H1 (cell line): Measurements from ENCODE around the gene EXOSC6. TPM values are rescaled to one million over a fixed set of nuclear protein-coding genes. Genes with fewer than 3 reads are reported as not detected.

Experiments
- CTCF ChIA-PET: fragments of 300-600 bp; sonication (Branson Sonifier 250); formaldehyde crosslinking; loops from one replicate; lab custom pipeline; 2021; ENCODE audit not compliant: partially characterized antibody; lab: Charles Lee
- POLR2A ChIA-PET: fragments of 300-600 bp; sonication (Branson Sonifier 250); formaldehyde crosslinking; loops from one replicate; lab custom pipeline; 2021; ENCODE audit warnings: inconsistent platforms; ENCODE audit not compliant: partially characterized antibody; lab: Charles Lee
- DNase-seq, 2 experiments: peaks; one replicate each; pipeline versions ENCODE4 v3.0.0 to v3.0.0-alpha.2; 2010 to 2022; ENCODE audit warnings: low spot score in 2 of 2, low read depth in 1 of 2, mixed read lengths in 1 of 2
- FAIRE-seq: peaks from 2 replicates; lab custom pipeline; 2011; peaks lifted over from hg19 to GRCh38; lab: Jason Lieb, UNC
- H2AFZ ChIP-seq: 2 replicates; pipeline ENCODE4 v1.8.1; 2012; ENCODE audit warnings: low read length, inconsistent platforms
- H2AK5ac ChIP-seq: 2 replicates; pipeline ENCODE4 v1.6.1; 2013; ENCODE audit warnings: low read depth, low read length
- H2BK120ac ChIP-seq: replicated peaks from 2 replicates; pipeline ENCODE3; 2013; ENCODE audit warnings: low read depth, low read length, inconsistent platforms
- H2BK12ac ChIP-seq: 2 replicates; pipeline ENCODE4 v1.6.1; 2013; ENCODE audit warnings: low read depth, low read length
- H2BK15ac ChIP-seq: 2 replicates; pipeline ENCODE4 v1.6.1; 2013; ENCODE audit warnings: low read length
- H2BK20ac ChIP-seq: 2 replicates; pipeline ENCODE4 v1.6.1; 2013; ENCODE audit warnings: low read length
- H2BK5ac ChIP-seq: 2 replicates; pipeline ENCODE4 v1.6.1; 2013; ENCODE audit warnings: low read depth, low read length
- H3K14ac ChIP-seq: 2 replicates; pipeline ENCODE4 v1.6.1; 2013; ENCODE audit warnings: inconsistent platforms; ENCODE audit not compliant: insufficient read length
- H3K18ac ChIP-seq: 2 replicates; pipeline ENCODE4 v1.6.1; 2013; ENCODE audit warnings: low read length; ENCODE audit errors: extremely low read depth
- H3K23ac ChIP-seq: 2 replicates; pipeline ENCODE4 v1.6.1; 2013; ENCODE audit warnings: inconsistent platforms; ENCODE audit not compliant: insufficient read length
- H3K23me2 ChIP-seq: 2 replicates; pipeline ENCODE4 v1.6.1; 2013; ENCODE audit warnings: low read depth, low read length
- H3K27ac ChIP-seq: 2 replicates; pipeline ENCODE4 v1.6.1; 2011; ENCODE audit warnings: low read depth, low read length, inconsistent platforms
- H3K27me3 ChIP-seq, 4 experiments: replicated peaks in 1 of 4; 1 replicate in 1 of 4; 2 replicates in 3 of 4; pipeline versions ENCODE4 v1.6.1 to v1.8.1; 2011 to 2013; ENCODE audit warnings: low read length in 3 of 4, mild to moderate bottlenecking in 3 of 4, inconsistent platforms in 2 of 4, mixed read lengths in 2 of 4, moderate library complexity in 1 of 4; ENCODE audit not compliant: control insufficient read depth in 3 of 4, insufficient read depth in 3 of 4; ENCODE audit errors: extremely low read depth in 1 of 4
- H3K36me3 ChIP-seq, 4 experiments: 2 replicates each; pipeline versions ENCODE4 v1.6.1 to v1.8.1; 2011 to 2013; ENCODE audit warnings: mild to moderate bottlenecking in 4 of 4, low read length in 3 of 4, moderate library complexity in 2 of 4, control low read depth in 1 of 4, inconsistent platforms in 1 of 4; ENCODE audit not compliant: insufficient read depth in 4 of 4, control insufficient read depth in 2 of 4
- H3K4ac ChIP-seq: replicated peaks from 2 replicates; pipeline ENCODE3; 2013; ENCODE audit warnings: low read length, low read depth, mixed read lengths, inconsistent platforms; ENCODE audit not compliant: insufficient read length
- H3K4me1 ChIP-seq, 4 experiments: replicated peaks in 1 of 4; 1 replicate in 1 of 4; 2 replicates in 3 of 4; pipeline versions ENCODE4 v1.6.1 to v1.8.1; 2011 to 2013; ENCODE audit warnings: low read length in 3 of 4, inconsistent platforms in 2 of 4, mixed read lengths in 1 of 4; ENCODE audit not compliant: insufficient read depth in 4 of 4, control insufficient read depth in 3 of 4
- H3K4me2 ChIP-seq, 2 experiments: 2 replicates each; pipeline versions ENCODE4 v1.6.1 to v1.8.1; 2011 to 2013; ENCODE audit warnings: low read depth in 2 of 2, low read length in 2 of 2, control low read depth in 1 of 2, inconsistent platforms in 1 of 2, mild to moderate bottlenecking in 1 of 2; ENCODE audit not compliant: insufficient read depth in 1 of 2
- H3K4me3 ChIP-seq, 4 experiments: fragments of 200-600, 300-600 bp in 1 of 4; sonication (generic), shearing (Covaris generic), sonication (Bioruptor Twin) in 1 of 4; 2 replicates each; pipeline versions ENCODE4 v1.5.1 to v1.8.1; 2011 to 2016; ENCODE audit warnings: low read length in 4 of 4, low read depth in 3 of 4, control low read depth in 2 of 4, inconsistent platforms in 2 of 4, mild to moderate bottlenecking in 2 of 4, mixed read lengths in 1 of 4, moderate library complexity in 1 of 4; ENCODE audit not compliant: insufficient read depth in 2 of 4; ENCODE audit errors: extremely low read depth in 1 of 4
- H3K56ac ChIP-seq: replicated peaks from 2 replicates; pipeline ENCODE3; 2013; ENCODE audit warnings: low read depth, mild to moderate bottlenecking, mixed read lengths, low read length, inconsistent platforms; ENCODE audit not compliant: insufficient read length
- H3K79me1 ChIP-seq: 2 replicates; pipeline ENCODE4 v1.6.1; 2013; ENCODE audit warnings: low read depth, low read length, control low read depth
- H3K79me2 ChIP-seq, 2 experiments: 2 replicates each; pipeline versions ENCODE4 v1.6.1 to v1.8.1; 2012 to 2013; ENCODE audit warnings: low read length in 2 of 2, mild to moderate bottlenecking in 2 of 2, inconsistent platforms in 1 of 2; ENCODE audit not compliant: insufficient read depth in 2 of 2, control insufficient read depth in 1 of 2
- H3K9ac ChIP-seq, 4 experiments: replicated peaks in 1 of 4; 1 replicate in 1 of 4; 2 replicates in 3 of 4; pipeline versions ENCODE4 v1.6.1 to v1.8.1; 2011 to 2013; ENCODE audit warnings: low read depth in 3 of 4, low read length in 3 of 4, control low read depth in 2 of 4, mild to moderate bottlenecking in 2 of 4, moderate library complexity in 2 of 4, inconsistent platforms in 1 of 4; ENCODE audit errors: extremely low read depth in 1 of 4
- H3K9me3 ChIP-seq, 2 experiments: 2 replicates each; pipeline versions ENCODE4 v1.6.1 to v1.8.1; 2012 to 2013; ENCODE audit warnings: mild to moderate bottlenecking in 2 of 2, moderate library complexity in 2 of 2, control low read depth in 1 of 2, inconsistent platforms in 1 of 2, low read depth in 1 of 2, low read length in 1 of 2, mixed read lengths in 1 of 2; ENCODE audit not compliant: insufficient read depth in 2 of 2
- H4K20me1 ChIP-seq, 2 experiments: replicated peaks in 1 of 2; 2 replicates each; pipeline versions ENCODE3 to v1.8.1; 2011 to 2013; ENCODE audit warnings: inconsistent platforms in 2 of 2, low read length in 2 of 2, mild to moderate bottlenecking in 1 of 2; ENCODE audit not compliant: insufficient read depth in 2 of 2, control insufficient read depth in 1 of 2
- H4K5ac ChIP-seq: 2 replicates; pipeline ENCODE4 v1.6.1; 2013; ENCODE audit warnings: low read length, low read depth, mixed read lengths, inconsistent platforms; ENCODE audit not compliant: insufficient read length
- H4K8ac ChIP-seq: 2 replicates; pipeline ENCODE4 v1.8.0; 2013; ENCODE audit warnings: mild to moderate bottlenecking, moderate library complexity, low read length, inconsistent platforms; ENCODE audit not compliant: insufficient read depth; ENCODE audit errors: extremely low read depth
- H4K91ac ChIP-seq: replicated peaks from 2 replicates; pipeline ENCODE3; 2013; ENCODE audit warnings: low read length, mixed read lengths, inconsistent platforms; ENCODE audit not compliant: insufficient read length
- CHD2 ChIP-seq: IDR thresholded peaks from 2 replicates; pipeline ENCODE4 v1.6.1; 2012; ENCODE audit warnings: low read length, improper control_type of control experiment
- CTBP2 ChIP-seq: IDR thresholded peaks from 2 replicates; pipeline ENCODE4 v1.7.0; 2011; ENCODE audit warnings: borderline replicate concordance, mild to moderate bottlenecking, moderate library complexity, mixed read lengths, low read length; ENCODE audit not compliant: insufficient read depth, insufficient read length
- JUND ChIP-seq: IDR thresholded peaks from 2 replicates; pipeline ENCODE4 v1.6.1; 2011; ENCODE audit warnings: mild to moderate bottlenecking, improper control_type of control experiment, low read length
- KDM1A ChIP-seq: fragments of 200-600, 300-600 bp; sonication (generic); IDR thresholded peaks from 2 replicates; pipeline ENCODE4 v1.7.1; 2016; ENCODE audit warnings: mild to moderate bottlenecking, low read length, borderline replicate concordance
- NRF1 ChIP-seq: IDR thresholded peaks from 2 replicates; pipeline ENCODE4 v1.6.1; 2011; ENCODE audit warnings: mild to moderate bottlenecking, low read depth, low read length, improper control_type of control experiment
- RBBP5 ChIP-seq: IDR thresholded peaks from 2 replicates; pipeline ENCODE4 v1.7.1; 2012; ENCODE audit warnings: low read depth, mild to moderate bottlenecking, inconsistent platforms, low read length, moderate library complexity, borderline replicate concordance
- RXRA ChIP-seq: IDR thresholded peaks from 2 replicates; pipeline ENCODE4 v1.6.1; 2011; ENCODE audit warnings: low read depth, mild to moderate bottlenecking, low read length, moderate library complexity; ENCODE audit not compliant: insufficient read depth
- SP2 ChIP-seq: IDR thresholded peaks from 2 replicates; pipeline ENCODE4 v1.6.1; 2012; ENCODE audit warnings: mild to moderate bottlenecking, low read length, inconsistent platforms
- SRF ChIP-seq: IDR thresholded peaks from 2 replicates; pipeline ENCODE4 v1.6.1; 2011; ENCODE audit warnings: mild to moderate bottlenecking, low read depth, low read length, moderate library complexity
- TCF12 ChIP-seq: IDR thresholded peaks from 2 replicates; pipeline ENCODE4 v1.6.1; 2011; ENCODE audit warnings: low read depth, mild to moderate bottlenecking, low read length
- ZNF274 ChIP-seq: IDR thresholded peaks from 2 replicates; pipeline ENCODE4 v1.7.0; 2012; ENCODE audit warnings: low read length, borderline replicate concordance; ENCODE audit errors: extremely low read depth
- WGBS, 2 experiments: shearing (Covaris generic) in 1 of 2; methylation state at CpG; one replicate each; pipeline versions ENCODE4 v1.1.6 to v1.1.7; 2013 to 2015; ENCODE audit warnings: low lambda C conversion rate in 2 of 2, mixed read lengths in 2 of 2, inconsistent platforms in 1 of 2, low coverage in 1 of 2, missing lambda C conversion rate in 1 of 2; ENCODE audit not compliant: insufficient replicate concordance in 2 of 2, insufficient coverage in 1 of 2, insufficient read length in 1 of 2; ENCODE audit errors: extremely low coverage in 1 of 2, missing lambda C conversion rate in 1 of 2; 5-methylcytosine and 5-hydroxymethylcytosine counted together
- polyA plus RNA-seq, 7 experiments: library from polyadenylated mRNA; depleted of rRNA in 3 of 7; stranded (reverse) in 5 of 7; unstranded in 2 of 7; fragments of >200 nt in 5 of 7; fragments of 200-250 nt in 2 of 7; gene quantifications; 1 replicate in 5 of 7; 2 replicates in 1 of 7; 4 replicates in 1 of 7; pipeline versions ENCODE4 v1.2.1 to v1.2.3, GENCODE V29; 2011 to 2013; ENCODE audit warnings: missing spikeins in 2 of 7, mixed read lengths in 2 of 7
- total RNA-seq: library from RNA; stranded (reverse); fragmentation: NEBNext Ultra II Directional; extraction: Animal tissue kit (Norgen Biotek cat#: 25700); gene quantifications from 2 replicates; pipeline ENCODE4 v1.2.1, GENCODE V29; 2021

Gene EXOSC6
- total and polyA plus RNA-seq, 2 of the 8 experiments (the other 6 are each of a cell fraction or from before 2014, with no cell fraction given): 9.7 to 22.5 TPM

DNA sequence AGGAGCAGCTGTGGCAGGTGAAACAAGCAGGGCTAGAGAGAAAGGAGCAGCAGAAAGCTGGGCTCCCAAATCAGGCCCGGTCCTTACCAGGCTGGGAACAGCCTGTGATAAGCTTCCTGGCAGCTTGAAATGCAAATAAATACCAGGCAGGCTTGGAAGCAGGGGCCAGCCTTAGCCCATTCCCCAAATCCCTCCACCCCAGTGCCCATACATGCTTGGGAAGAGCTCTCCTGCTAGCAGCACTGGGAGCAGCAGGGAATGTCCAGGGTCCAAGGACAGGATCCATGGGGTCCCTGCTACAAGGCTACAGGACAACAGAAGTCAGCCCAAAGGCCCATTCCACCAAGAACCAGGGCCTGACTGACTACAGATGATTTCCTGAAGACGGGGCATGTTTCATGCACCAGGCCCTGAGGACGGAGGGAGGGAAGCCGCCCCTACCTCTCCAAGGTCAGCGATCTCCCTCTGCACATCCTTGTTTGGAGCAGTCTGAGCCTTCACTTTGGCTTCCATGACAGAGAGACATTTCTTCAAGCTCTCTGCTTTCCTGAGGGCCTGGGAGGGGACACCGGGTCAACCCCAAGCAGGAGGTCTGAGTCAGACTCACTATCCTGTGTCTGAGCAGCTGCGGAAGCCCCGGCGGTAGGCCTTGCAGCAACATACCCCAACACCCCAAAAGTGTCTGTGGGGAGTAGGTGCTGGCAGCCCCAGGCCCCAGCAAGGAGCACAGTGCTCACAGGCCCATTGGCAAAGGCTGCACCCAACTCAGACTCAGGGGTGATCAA, 2.6 kb upstream of the EXOSC6 start:
- peaks cover 3% of the 10 kb centered on the region; the same call in 1 of the 2 replicates for H3K23me2 ChIP-seq
- POLR2A ChIA-PET: interaction anchor here (0.6 to 12.3 kb wide), 5 partner anchors 9 to 500 kb away, joined by 3 to 414 read pairs (median 3); partner anchors contain the start of gene AARS1
- H4K20me1 ChIP-seq: peaks cover 7 to 21% of the 10 kb centered on the region in 2 experiments
- H3K9me3 ChIP-seq: no peaks in the 10 kb centered on the region
- H2BK12ac ChIP-seq: no peak overlapping the region
- no peak for DNase-seq
- H3K36me3 ChIP-seq: peaks cover 39 to 73% (median 67%) of the 10 kb centered on the region in 4 experiments
- no peak overlapping the region for H2BK120ac ChIP-seq
- H2BK20ac ChIP-seq: no peak overlapping the region
- H3K4me1 ChIP-seq: no peaks in the 10 kb centered on the region; a peak in 2 of 7 replicates
- FAIRE-seq: no peak
- H3K27me3 ChIP-seq: no peaks in the 10 kb centered on the region
- peaks cover 0 to 14% of the 10 kb centered on the region in 2 experiments; a peak in 2 of 4 replicates for H3K79me2 ChIP-seq
- H4K8ac ChIP-seq: no peak overlapping the region
- H3K27ac ChIP-seq: no peak overlapping the region
- H2AFZ ChIP-seq: no peak overlapping the region
- CTCF ChIA-PET: interaction anchor here (0.7 to 8.3 kb wide), 12 partner anchors 9 to 307 kb away, joined by 3 to 67 read pairs (median 4); partner anchors contain the start of genes AARS1 and DDX19B
- no peak overlapping the region for H4K91ac ChIP-seq
- H3K4me3 ChIP-seq: no peak overlapping the region
- no peak overlapping the region for H3K4ac ChIP-seq
- no peak overlapping the region for H2BK5ac ChIP-seq
- no peak overlapping the region for H3K4me2 ChIP-seq
- no peak overlapping the region for H3K23ac ChIP-seq
- no peak overlapping the region for H3K14ac ChIP-seq
- H2BK15ac ChIP-seq: no peak overlapping the region
- no peak overlapping the region for H3K18ac ChIP-seq
- no peak overlapping the region for H3K9ac ChIP-seq
- peaks cover 5% of the 10 kb centered on the region for H3K79me1 ChIP-seq
- 90% methylated on average over 9 of the region's 9 CpGs; no CpG with 5 or more reads in 1 of the 2 experiments for WGBS, 2 experiments
- no peak overlapping the region for H4K5ac ChIP-seq
- no peak overlapping the region for H2AK5ac ChIP-seq
- TF ChIP-seq CHD2: no peak
- no peak for TF ChIP-seq SRF
- no peak for TF ChIP-seq RXRA
- TF ChIP-seq SP2: no peak
- TF ChIP-seq KDM1A: no peak
- no peak for TF ChIP-seq NRF1
- no peak for TF ChIP-seq CTBP2
- TF ChIP-seq RBBP5: no peak
- TF ChIP-seq ZNF274: no peak
- no peak for TF ChIP-seq TCF12
- TF ChIP-seq JUND: no peak
- TF ChIP-seq, all 59 proteins: peak for 0
- H3K56ac ChIP-seq: no peak overlapping the region
